Stimulated activated CD4-positive, alpha-beta T cell treated with anti-CD3 and anti-CD28 coated beads, Interleukin-15, amount 100 ng/mL, for 1 hour (primary cell): Measurements from ENCODE around the gene CLIP3.
A peak's percentile ranks its signal among the peaks of the same experiment; 100 is the strongest.
"Not testable (repeated sequence)": the region's sequence is repeated elsewhere in the genome, so short reads cannot be mapped to it uniquely, and the experiment has no call there.

Experiments used
- DNase-seq, 2 donors: peaks; one replicate each; pipeline ENCODE4 v3.0.0-alpha.2; 2020; ENCODE audit warnings: low read depth in 1 of 2, low spot score in 1 of 2

Gene CLIP3

GRCh38 chr19:36032251-36033104 is at the start of gene CLIP3:
TSS of gene CLIP3 (minus strand) at chr19:36032873. CDS start at chr19:36032357, 516 bp downstream.
- DNase-seq, result peak in 1 of 2 donors; percentile 34

- DNase-seq, result no peak
Observed at GRCh38 chr19:36081894-36082293, 49.2 kb upstream of the CLIP3 start.

GRCh38 chr19:36081385-36081784 is 48.7 kb upstream of the CLIP3 start:
- DNase-seq, result no peak

GRCh38 chr19:36079389-36079945 is 46.8 kb upstream of the CLIP3 start:
- no peak for DNase-seq

- DNase-seq, result no peak
Observed at GRCh38 chr19:36073121-36073876, 40.6 kb upstream of the CLIP3 start.

GRCh38 chr19:36072081-36072480 is 39.4 kb upstream of the CLIP3 start:
- DNase-seq, result no peak

GRCh38 chr19:36068810-36069499 is 36.3 kb upstream of the CLIP3 start:
- not testable (repeated sequence) for DNase-seq

GRCh38 chr19:36067681-36068080 is 35.0 kb upstream of the CLIP3 start:
- no peak for DNase-seq

- no peak for DNase-seq
Observed at GRCh38 chr19:36064826-36065225, 32.2 kb upstream of the CLIP3 start.

- DNase-seq, result no peak
Observed at GRCh38 chr19:36061367-36061766, 28.7 kb upstream of the CLIP3 start.

GRCh38 chr19:36060430-36060829 is 27.8 kb upstream of the CLIP3 start:
- peak in 1 of 2 donors; percentile 7 for DNase-seq

GRCh38 chr19:36059180-36059910 is 26.7 kb upstream of the CLIP3 start:
- no peak for DNase-seq

- DNase-seq, result no peak
Observed at GRCh38 chr19:36058481-36059179, 26.0 kb upstream of the CLIP3 start.

- DNase-seq, result peak; percentile 91 to 94
Observed at GRCh38 chr19:36054733-36055686, 22.3 kb upstream of the CLIP3 start, which contains the start of gene WDR62. TSS of gene WDR62 (plus strand) at chr19:36054897. CDS start at chr19:36054972, 75 bp downstream.

GRCh38 chr19:36054119-36054732 is 21.6 kb upstream of the CLIP3 start, which contains the start of gene THAP8:
TSS of gene THAP8 (minus strand) at chr19:36054285. CDS start at chr19:36054217, 68 bp downstream.
- DNase-seq, result peak; percentile 98 to 99

- DNase-seq, result no peak
Observed at GRCh38 chr19:36051637-36052036, 19.0 kb upstream of the CLIP3 start.

- no peak for DNase-seq
Observed at GRCh38 chr19:36051236-36051635, 18.6 kb upstream of the CLIP3 start.

- DNase-seq, result no peak
Observed at GRCh38 chr19:36049080-36049698, 16.5 kb upstream of the CLIP3 start.
